T-helper 2 cell treated with Interferon-gamma antibody and Interleukin-4, amounts not matched to agents 5 μg/mL and 100 μg/mL, for 36 hours (primary cell): ENCODE data around the gene PCARE.

ENCODE experiments used
- DNase-seq: peaks from one replicate; pipeline ENCODE4 v3.0.0; 2021; ENCODE audit warnings: low spot score
- H3K27ac Mint-ChIP-seq: one replicate; pipeline ENCODE4 v1.8.0; 2021; ENCODE audit warnings: mild to moderate bottlenecking, mixed read lengths
- H3K27me3 Mint-ChIP-seq: one replicate; pipeline ENCODE4 v1.8.0; 2021; ENCODE audit warnings: low read depth, mixed read lengths
- H3K36me3 Mint-ChIP-seq: one replicate; pipeline ENCODE4 v1.8.0; 2021; ENCODE audit warnings: low read depth, mixed read lengths
- H3K4me1 Mint-ChIP-seq: one replicate; pipeline ENCODE4 v1.8.0; 2021; ENCODE audit warnings: low read depth, mixed read lengths
- H3K4me3 Mint-ChIP-seq: one replicate; pipeline ENCODE4 v1.8.0; 2022; ENCODE audit warnings: mild to moderate bottlenecking, moderate library complexity, mixed read lengths
- H3K9me3 Mint-ChIP-seq: one replicate; pipeline ENCODE4 v1.8.0; 2021; ENCODE audit warnings: mixed read lengths

The PCARE gene

DNA sequence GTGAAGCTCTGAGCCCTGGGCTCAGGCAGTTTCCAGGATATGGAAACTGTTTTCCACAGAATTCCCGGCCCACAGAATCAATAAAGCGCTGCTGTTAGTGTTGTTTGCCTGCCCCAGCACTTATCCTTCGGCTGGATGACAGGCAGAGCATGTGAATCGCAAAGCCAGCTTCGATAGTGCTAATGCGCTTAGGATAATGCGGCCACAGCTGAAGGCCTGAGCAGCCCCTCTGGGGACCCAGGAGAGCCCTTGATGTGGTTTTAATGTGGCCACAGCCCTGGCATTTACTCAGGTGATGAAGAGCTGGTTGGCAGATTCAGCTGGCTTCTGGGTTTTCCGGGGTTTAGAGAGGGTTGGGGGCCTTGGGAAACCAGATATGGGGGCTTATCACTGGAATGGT is 23.7 kb downstream of the PCARE start:
- H3K4me3 Mint-ChIP-seq, result no peak overlapping the region
- no peaks in the 10 kb centered on the region for H3K36me3 Mint-ChIP-seq
- no peak overlapping the region for H3K27ac Mint-ChIP-seq
- no peaks in the 10 kb centered on the region for H3K9me3 Mint-ChIP-seq
- H3K27me3 Mint-ChIP-seq, result no peaks in the 10 kb centered on the region
- H3K4me1 Mint-ChIP-seq, result no peaks in the 10 kb centered on the region
- no peak for DNase-seq

DNA sequence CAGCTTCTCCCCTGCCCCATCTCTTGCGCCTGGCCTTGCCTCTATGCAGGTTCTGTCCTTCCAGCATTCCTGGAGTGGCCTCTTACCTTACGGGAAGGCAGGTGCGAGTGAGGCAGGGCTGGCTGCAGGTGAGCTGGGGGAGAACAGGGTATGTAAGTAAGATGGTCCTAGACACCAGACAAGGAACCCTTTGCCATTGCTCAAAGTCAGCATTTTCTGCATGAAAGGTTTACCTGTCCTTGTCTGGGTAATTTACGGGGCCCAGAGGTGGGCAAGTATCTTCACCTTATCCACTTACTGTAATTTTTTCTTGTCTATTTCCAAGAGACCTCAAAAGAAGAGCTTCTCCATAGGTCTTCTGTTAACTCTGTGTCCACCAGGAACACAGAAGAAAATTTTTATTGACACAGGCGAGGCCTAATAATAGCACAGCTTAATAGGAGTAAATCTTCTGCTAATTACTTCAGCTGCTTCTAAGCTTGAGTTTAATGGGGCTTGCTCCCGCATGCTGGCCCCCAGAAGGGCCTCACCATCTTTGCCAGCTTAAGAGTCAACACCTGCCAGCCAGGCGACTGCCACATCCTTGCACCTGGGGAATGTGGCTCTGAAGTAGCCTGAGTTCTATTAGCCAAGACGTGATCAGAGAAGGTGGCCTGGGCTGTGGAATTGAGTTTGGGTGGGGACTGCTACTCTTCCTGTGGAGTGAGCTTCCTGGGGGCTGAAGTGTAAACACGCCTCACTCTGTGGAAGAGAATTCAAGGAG is 27.1 kb downstream of the PCARE start:
- Mint-ChIP-seq H3K4me1 (no peaks in the 10 kb centered on the region), H3K27ac (no peak overlapping the region), H3K4me3 (no peak overlapping the region), H3K9me3 (no peaks in the 10 kb centered on the region), H3K36me3 (no peaks in the 10 kb centered on the region), H3K27me3 (no peaks in the 10 kb centered on the region)
- no peak for DNase-seq

DNA sequence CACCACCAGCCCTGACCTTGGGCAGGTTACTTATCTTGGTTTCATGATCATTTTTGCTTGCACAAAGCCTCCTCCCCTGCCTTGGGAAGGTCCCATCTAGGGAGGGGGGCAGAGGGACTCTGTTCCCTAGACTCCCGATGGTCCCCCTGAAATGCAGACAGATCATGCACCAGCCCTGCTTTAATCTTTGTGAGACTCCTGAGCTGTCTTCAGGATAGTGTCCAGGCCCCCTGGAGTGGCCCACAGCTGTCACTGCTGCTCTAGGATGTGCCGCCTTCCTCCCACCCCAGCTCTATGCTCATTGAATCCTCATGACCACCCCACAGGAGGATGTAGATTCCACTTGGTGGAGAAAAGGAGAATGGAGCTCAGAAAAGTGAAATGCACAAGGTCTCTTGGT is 28.0 kb downstream of the PCARE start:
- Mint-ChIP-seq H3K27me3 (no peaks in the 10 kb centered on the region), H3K4me3 (no peak overlapping the region), H3K9me3 (no peaks in the 10 kb centered on the region)

DNA sequence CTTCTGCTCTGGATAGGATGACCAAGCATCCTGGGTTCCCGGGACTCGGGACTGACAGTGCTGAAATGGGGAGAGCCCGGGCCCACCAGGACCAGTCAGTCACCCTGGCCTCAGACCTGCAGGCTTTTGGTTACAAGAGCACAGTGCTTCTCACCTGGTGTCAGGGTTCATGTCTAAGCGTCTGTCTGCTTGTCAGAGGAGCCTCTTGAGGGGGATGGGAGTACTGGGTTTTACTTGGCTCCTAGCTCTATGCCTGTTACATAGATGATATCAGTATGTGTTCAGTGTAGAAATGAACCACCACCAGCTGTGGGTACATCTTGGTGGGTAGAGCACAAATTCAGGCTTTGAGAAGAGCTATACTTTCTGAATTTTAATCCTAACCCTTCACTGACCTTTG is 29.9 kb downstream of the PCARE start:
- no peak overlapping the region for H3K4me3 Mint-ChIP-seq
- no peaks in the 10 kb centered on the region for H3K36me3 Mint-ChIP-seq
- no peak overlapping the region for H3K27ac Mint-ChIP-seq
- no peaks in the 10 kb centered on the region for H3K9me3 Mint-ChIP-seq
- no peaks in the 10 kb centered on the region for H3K27me3 Mint-ChIP-seq
- no peaks in the 10 kb centered on the region for H3K4me1 Mint-ChIP-seq
- DNase-seq, result no peak

More for the DNA sequence above, 28.0 kb downstream of the PCARE start:
- DNase-seq, result no peak
- Mint-ChIP-seq H3K4me1 (no peaks in the 10 kb centered on the region), H3K36me3 (no peaks in the 10 kb centered on the region), H3K27ac (no peak overlapping the region)

DNA sequence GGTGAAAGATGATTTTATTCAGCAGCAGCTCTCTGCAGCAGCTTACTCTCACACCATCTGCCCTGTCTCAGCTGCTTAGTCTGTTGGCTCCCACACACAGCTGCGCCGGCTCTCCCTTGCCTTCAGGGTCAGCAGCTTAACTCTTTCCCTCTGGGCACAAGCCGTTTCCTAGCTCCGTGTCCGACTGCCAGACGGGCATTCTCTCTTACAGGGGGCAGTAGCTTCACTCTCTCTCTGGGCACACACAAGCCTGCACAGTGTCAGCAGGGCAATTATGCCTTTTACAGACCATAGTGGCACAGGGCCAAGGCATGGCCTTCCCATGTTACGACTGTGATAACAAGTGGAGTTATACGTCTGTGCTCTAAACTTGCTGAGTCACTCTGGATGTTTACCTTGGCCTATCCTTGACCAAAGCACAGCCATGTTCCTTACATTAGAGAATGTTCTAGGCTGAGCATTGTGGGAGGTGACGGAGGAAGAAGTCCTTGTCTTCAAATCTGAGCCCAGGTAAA is 31.7 kb downstream of the PCARE start:
- Mint-ChIP-seq H3K36me3 (no peaks in the 10 kb centered on the region), H3K27ac (no peak overlapping the region), H3K27me3 (no peaks in the 10 kb centered on the region), H3K4me3 (no peak overlapping the region), H3K9me3 (no peaks in the 10 kb centered on the region), H3K4me1 (no peaks in the 10 kb centered on the region)
- no peak for DNase-seq

DNA sequence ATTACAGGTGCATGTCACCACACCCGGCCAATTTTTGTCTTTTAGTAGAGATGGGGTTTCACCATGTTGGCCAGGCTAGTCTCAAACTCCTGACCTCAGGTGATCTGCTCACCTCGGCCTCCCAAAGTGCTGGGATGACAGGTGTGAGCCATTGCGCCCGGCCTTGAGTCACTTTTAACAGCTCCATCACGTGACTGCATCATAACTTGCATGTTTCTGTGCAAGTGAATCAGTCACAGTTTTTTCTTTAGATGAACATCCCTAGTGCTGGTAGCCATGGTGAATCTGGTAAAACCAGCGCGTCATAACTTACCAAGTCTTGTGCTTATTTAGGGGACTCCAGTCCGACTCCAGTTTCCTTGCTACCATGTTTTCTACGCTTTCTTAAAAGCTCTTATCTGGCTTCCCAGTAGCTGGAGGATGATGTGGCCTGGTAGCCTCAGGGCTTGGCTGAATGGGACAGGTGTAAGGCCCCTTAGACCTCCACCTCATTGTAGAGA is 33.1 kb downstream of the PCARE start:
- no peak overlapping the region for H3K4me3 Mint-ChIP-seq
- no peaks in the 10 kb centered on the region for H3K4me1 Mint-ChIP-seq
- DNase-seq, result no peak
- no peaks in the 10 kb centered on the region for H3K27me3 Mint-ChIP-seq
- H3K27ac Mint-ChIP-seq, result no peak overlapping the region
- no peaks in the 10 kb centered on the region for H3K9me3 Mint-ChIP-seq
- H3K36me3 Mint-ChIP-seq, result no peaks in the 10 kb centered on the region

DNA sequence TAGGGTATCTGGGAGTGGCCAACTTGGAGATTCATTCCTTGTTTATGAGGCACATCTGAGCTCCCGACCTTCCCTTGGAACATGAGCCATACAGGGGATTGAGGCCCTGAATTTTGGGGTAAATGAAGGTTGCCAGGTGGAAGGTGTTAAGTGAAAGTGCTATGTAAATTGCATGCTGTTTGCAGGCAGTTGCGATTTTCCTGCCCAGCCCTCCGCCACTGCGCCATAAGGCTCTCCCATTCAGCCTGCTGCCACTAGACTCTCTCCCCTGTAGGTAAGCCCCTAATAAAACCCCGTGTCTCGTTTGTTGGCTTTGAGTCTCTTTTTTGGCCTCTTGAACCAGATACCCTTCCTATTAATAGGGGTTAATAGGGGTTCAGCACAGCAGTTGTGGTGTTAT is 33.8 kb downstream of the PCARE start:
- no peaks in the 10 kb centered on the region for H3K9me3 Mint-ChIP-seq
- no peak for DNase-seq
- no peaks in the 10 kb centered on the region for H3K36me3 Mint-ChIP-seq
- no peak overlapping the region for H3K27ac Mint-ChIP-seq
- H3K27me3 Mint-ChIP-seq, result no peaks in the 10 kb centered on the region
- H3K4me1 Mint-ChIP-seq, result peaks cover 4% of the 10 kb centered on the region
- H3K4me3 Mint-ChIP-seq, result no peak overlapping the region

DNA sequence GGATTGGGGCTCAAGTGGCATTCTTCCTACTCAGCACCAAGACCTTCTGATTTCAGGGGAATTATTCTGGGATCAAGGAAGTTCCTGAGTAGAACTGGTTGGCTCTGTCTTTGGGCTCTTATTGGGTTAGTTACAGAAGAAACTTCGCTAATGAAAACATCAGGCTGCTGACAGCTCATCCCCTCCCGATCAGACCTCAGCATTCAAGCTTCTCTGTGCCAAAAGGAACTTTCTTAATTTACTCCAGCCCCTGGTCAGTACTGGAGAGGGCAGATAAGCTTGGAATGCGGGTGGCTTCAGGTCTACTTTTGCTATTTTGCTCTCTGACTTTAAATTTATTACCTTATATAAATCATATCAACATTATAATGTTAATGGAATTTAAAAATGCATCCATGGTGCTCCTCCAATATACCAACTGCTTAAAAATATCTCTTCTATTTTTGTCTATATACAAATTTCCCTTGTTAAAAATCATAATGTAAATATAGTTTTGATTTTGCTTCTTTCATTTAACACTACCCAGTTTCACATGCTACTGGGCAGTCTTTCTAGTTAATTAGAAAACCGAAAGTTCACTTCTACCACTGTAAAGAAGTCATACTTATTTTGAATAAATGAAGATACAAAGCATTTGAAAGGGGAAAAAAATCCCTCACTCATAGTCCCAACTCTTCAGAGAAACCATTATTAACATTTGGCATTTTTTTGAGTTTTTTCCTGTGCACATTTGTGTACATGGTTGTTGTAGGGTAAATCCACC is 34.4 kb downstream of the PCARE start:
- H3K36me3 Mint-ChIP-seq, result no peaks in the 10 kb centered on the region
- H3K9me3 Mint-ChIP-seq, result no peaks in the 10 kb centered on the region
- no peaks in the 10 kb centered on the region for H3K27me3 Mint-ChIP-seq
- H3K4me1 Mint-ChIP-seq, result peaks cover 6% of the 10 kb centered on the region
- H3K27ac Mint-ChIP-seq, result no peak overlapping the region
- no peak overlapping the region for H3K4me3 Mint-ChIP-seq
- no peak for DNase-seq

DNA sequence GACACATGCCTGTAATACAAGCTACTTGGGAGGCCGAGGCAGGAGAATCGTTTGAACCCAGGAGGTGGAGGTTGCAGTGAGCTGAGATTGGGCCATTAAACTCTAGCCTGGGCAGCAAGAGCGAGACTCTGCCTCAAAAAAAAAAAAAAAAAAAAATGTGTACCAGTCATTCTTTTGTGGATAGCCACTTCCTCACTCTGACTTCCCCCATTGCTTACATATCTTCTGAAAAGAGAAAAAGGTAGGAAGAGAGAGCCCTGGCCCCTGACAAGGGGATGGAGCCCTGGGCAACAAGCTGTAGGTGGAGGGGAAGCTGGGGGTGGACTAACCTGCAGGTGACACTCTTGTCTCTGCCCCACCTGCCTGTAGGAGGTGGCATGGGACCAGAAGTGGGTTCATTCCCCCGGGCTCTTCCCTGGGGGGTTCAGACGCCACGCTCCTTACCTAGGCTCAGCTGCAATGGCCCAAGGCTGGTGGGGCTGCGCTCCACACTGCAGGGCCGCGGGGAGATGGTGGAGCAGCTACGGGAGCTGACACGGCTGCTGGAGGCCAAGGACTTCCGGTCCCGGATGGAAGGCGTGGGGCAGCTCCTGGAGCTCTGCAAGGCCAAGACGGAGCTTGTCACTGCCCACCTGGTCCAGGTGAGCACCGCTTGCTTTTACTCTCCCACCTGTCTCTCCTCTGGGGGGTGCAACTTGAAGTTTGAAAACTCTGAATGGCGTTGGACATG is 39.1 kb downstream of the PCARE start:
- no peaks in the 10 kb centered on the region for H3K9me3 Mint-ChIP-seq
- no peaks in the 10 kb centered on the region for H3K27me3 Mint-ChIP-seq
- H3K4me3 Mint-ChIP-seq, result no peak overlapping the region
- H3K4me1 Mint-ChIP-seq, result peaks cover 15% of the 10 kb centered on the region
- H3K36me3 Mint-ChIP-seq, result no peaks in the 10 kb centered on the region
- no peak overlapping the region for H3K27ac Mint-ChIP-seq
- DNase-seq, result no peak

DNA sequence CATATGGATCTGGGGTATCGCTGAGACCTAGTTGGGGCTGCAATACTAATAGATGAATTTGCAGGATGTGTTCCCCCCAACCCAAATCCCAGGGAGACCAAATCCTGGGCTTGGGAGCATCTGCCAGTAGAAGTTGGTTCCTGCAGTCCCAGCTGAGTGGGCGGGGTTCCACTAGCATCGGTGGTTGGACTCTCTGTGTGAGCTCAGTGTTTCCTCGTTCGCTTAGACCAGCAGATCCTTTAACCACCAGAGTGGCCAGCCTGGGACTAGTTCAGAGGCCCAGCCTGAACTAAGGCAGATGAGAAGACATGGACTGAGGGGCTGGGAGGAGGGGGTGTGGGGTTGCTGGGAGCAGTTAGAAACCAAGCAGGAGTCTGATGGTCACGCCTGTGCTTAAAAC is 40.7 kb downstream of the PCARE start:
- H3K9me3 Mint-ChIP-seq, result no peaks in the 10 kb centered on the region
- no peak overlapping the region for H3K27ac Mint-ChIP-seq
- no peak overlapping the region for H3K4me3 Mint-ChIP-seq
- no peaks in the 10 kb centered on the region for H3K27me3 Mint-ChIP-seq
- DNase-seq, result no peak
- H3K36me3 Mint-ChIP-seq, result no peaks in the 10 kb centered on the region
- H3K4me1 Mint-ChIP-seq, result peaks cover 15% of the 10 kb centered on the region

DNA sequence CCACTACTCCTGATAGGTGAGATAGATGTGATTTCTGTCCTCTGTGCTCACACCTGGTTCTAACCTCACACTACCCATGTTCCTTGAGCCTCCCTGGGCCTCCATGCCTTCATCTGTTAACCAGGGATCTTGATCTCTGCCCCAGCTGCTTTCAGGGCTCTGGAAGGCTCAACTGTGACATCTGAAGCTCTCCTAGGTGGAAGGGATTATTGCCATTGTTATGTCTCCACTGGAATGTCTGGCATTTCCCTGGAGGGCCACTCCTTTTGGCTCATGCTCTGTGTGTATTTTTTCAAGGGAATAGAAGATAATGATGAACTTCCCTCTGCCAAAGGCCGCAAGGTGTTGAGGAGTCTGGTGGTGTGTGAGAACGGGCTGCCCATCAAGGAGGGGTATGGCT is 41.2 kb downstream of the PCARE start:
- H3K4me1 Mint-ChIP-seq, result peaks cover 15% of the 10 kb centered on the region
- H3K36me3 Mint-ChIP-seq, result no peaks in the 10 kb centered on the region
- H3K4me3 Mint-ChIP-seq, result no peak overlapping the region
- no peak for DNase-seq
- H3K9me3 Mint-ChIP-seq, result no peaks in the 10 kb centered on the region
- no peaks in the 10 kb centered on the region for H3K27me3 Mint-ChIP-seq
- H3K27ac Mint-ChIP-seq, result no peak overlapping the region

DNA sequence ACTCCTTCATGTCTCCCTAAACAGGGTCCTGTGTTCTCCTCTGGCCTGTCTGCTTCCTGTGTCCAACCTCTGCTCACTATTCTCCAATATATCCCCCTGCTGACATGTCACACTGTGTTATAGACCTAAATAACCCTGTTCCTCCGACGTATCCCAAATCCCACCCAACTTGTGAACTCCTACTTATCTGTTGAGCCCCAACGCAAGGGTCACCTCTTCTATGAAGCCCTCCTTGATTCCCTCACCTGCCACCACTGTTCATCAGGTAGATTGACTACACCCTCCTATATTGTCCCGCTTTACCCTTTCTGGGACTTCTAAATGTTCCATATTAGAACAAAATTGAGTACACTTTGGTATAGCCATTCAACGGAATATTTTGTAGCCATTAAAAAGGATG is 42.1 kb downstream of the PCARE start:
- H3K4me3 Mint-ChIP-seq, result no peak overlapping the region
- H3K36me3 Mint-ChIP-seq, result no peaks in the 10 kb centered on the region
- H3K27me3 Mint-ChIP-seq, result no peaks in the 10 kb centered on the region
- no peak overlapping the region for H3K27ac Mint-ChIP-seq
- no peak for DNase-seq
- H3K9me3 Mint-ChIP-seq, result no peaks in the 10 kb centered on the region
- H3K4me1 Mint-ChIP-seq, result peaks cover 15% of the 10 kb centered on the region

DNA sequence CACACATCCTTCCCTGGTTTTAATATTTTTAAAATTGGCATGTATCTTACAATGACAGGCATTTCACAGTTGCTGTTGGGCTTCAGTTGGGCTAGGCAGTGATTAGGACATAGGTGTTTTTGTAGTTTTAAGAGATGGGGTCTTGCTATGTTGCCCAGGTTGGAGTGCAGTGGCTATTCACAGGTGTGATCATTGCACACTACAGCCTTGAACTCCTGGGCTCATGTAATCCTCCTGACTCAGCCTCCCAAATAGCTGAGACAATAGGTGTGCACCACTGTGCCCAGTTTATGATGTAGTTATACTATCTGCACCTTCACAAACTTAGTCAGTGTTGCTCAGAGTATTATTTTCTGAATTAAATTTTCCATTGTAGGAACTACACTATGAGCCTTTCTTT is 43.3 kb downstream of the PCARE start:
- Mint-ChIP-seq H3K36me3 (peaks cover 2% of the 10 kb centered on the region), H3K27me3 (no peaks in the 10 kb centered on the region), H3K4me1 (peaks cover 15% of the 10 kb centered on the region), H3K27ac (no peak overlapping the region), H3K9me3 (no peaks in the 10 kb centered on the region), H3K4me3 (no peak overlapping the region)
- no peak for DNase-seq

DNA sequence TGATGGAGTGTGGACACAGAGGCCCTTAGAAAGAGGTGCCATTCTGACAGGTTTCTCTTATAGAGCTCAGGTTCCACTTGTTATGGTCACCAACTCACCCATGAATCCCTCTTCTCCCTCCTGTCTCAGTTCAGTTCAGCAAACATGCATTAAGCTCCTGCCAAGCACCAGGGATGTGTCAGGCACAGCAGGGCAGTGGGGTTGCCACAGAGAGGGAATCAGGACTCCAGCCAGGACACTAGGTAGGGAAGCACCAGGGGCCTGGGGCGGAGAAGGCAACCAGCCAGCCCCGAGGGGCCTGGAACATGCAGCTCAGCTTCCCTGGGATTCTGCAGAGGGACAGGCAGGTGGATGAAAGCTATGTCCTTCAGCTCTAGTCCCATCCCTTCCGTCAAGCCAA is 48.6 kb downstream of the PCARE start:
- no peaks in the 10 kb centered on the region for H3K27me3 Mint-ChIP-seq
- H3K36me3 Mint-ChIP-seq, result peaks cover 2% of the 10 kb centered on the region
- no peak overlapping the region for H3K27ac Mint-ChIP-seq
- H3K4me1 Mint-ChIP-seq, result no peaks in the 10 kb centered on the region
- no peak for DNase-seq
- H3K4me3 Mint-ChIP-seq, result no peak overlapping the region
- H3K9me3 Mint-ChIP-seq, result no peaks in the 10 kb centered on the region
